Esophagus muscularis mucosa (tissue), 4 donors: ENCODE measurements around the gene SNX9.

Experiments used
- EP300 ChIP-seq: sonication (generic); formaldehyde crosslinking; IDR thresholded peaks from one replicate; pipeline ENCODE4 v1.6.1; 2017; ENCODE audit warnings: antibody characterized with exemption
- POLR2A ChIP-seq: fragments of 450-650 bp; IDR thresholded peaks from one replicate; pipeline ENCODE4 v1.6.1; 2017; ENCODE audit warnings: antibody characterized with exemption, moderate library complexity, mild to moderate bottlenecking, low read depth
- POLR2AphosphoS5 ChIP-seq, 2 donors: sonication (generic); formaldehyde crosslinking; IDR thresholded peaks; one replicate each; pipeline ENCODE4 v1.6.1; 2017; ENCODE audit warnings: antibody characterized with exemption in 2 of 2
- TF ChIP-seq, protein P1 (sequence below), 3 experiments: fragments of 200-600 bp in 2 of 3; fragments of 450-650 bp in 1 of 3; sonication (generic) in 2 of 3; IDR thresholded peaks; one replicate each; pipeline ENCODE4 v1.5.1; 2017 to 2019; ENCODE audit warnings: antibody characterized with exemption in 3 of 3, mild to moderate bottlenecking in 2 of 3, moderate library complexity in 1 of 3

DNA sequence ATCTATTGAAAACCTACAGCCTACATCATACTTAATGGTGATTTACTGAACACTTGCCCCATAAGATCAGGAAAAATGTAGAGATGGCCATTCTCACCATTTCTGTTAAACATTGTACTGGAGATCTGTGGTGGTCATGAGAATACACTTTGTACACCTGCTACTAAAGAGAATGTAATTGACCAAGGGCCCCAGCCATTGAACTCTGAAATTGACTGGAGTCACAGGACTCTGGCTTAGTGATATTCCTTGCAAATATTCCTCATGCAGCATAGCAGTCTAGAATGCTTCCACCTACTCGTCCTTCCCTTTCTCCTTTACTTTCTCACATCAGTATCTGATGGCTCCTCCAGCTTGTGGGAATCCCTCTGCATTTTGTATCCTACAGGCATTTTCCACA lies 37.4 kb upstream of the SNX9 start:
- TF ChIP-seq, protein P1, sequence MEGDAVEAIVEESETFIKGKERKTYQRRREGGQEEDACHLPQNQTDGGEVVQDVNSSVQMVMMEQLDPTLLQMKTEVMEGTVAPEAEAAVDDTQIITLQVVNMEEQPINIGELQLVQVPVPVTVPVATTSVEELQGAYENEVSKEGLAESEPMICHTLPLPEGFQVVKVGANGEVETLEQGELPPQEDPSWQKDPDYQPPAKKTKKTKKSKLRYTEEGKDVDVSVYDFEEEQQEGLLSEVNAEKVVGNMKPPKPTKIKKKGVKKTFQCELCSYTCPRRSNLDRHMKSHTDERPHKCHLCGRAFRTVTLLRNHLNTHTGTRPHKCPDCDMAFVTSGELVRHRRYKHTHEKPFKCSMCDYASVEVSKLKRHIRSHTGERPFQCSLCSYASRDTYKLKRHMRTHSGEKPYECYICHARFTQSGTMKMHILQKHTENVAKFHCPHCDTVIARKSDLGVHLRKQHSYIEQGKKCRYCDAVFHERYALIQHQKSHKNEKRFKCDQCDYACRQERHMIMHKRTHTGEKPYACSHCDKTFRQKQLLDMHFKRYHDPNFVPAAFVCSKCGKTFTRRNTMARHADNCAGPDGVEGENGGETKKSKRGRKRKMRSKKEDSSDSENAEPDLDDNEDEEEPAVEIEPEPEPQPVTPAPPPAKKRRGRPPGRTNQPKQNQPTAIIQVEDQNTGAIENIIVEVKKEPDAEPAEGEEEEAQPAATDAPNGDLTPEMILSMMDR (IDR thresholded peaks at IDR 0.05) = no peak
- TF ChIP-seq EP300 (no peak), POLR2AphosphoS5 (IDR thresholded peaks at IDR 0.05) (no peak), POLR2A (no peak)
